Endometrial microvascular endothelial cells (primary cell): ENCODE results near the gene PAX7. TPM values are rescaled to one million over a fixed set of nuclear protein-coding genes. Genes with fewer than 3 reads are reported as not detected.

Experiments
- in situ Hi-C: cut with HindIII; loops from 2 replicates; pipeline ENCODE4 v1.10.0; 2017; ENCODE audit warnings: low sequenced_read_pairs, low pct_unique_long_range_greater_than_20kb; ENCODE audit errors: inconsistent ontology term
- total RNA-seq: library from RNA; depleted of rRNA; stranded (reverse); fragments of >200 nt; gene quantifications from one replicate; pipeline ENCODE4 v1.2.3, GENCODE V29; 2015; ENCODE audit errors: inconsistent ontology term

The PAX7 gene
- total RNA-seq, 1 donor from 2014 or later = not detected

GRCh38 chr1:18769140-18769539, 138.5 kb downstream of the PAX7 start:
- in situ Hi-C loops = no loop called here

GRCh38 chr1:18770799-18771198, 140.2 kb downstream of the PAX7 start:
- in situ Hi-C loops = no loop called here

- in situ Hi-C loops = no loop called here
These were observed 143.1 kb downstream of the PAX7 start for GRCh38 chr1:18773753-18774152.

GRCh38 chr1:18775341-18775740, 144.7 kb downstream of the PAX7 start:
- in situ Hi-C loops = no loop called here

GRCh38 chr1:18776777-18777176, 146.1 kb downstream of the PAX7 start:
- in situ Hi-C loops = no loop called here

GRCh38 chr1:18778437-18778836, 147.8 kb downstream of the PAX7 start:
- in situ Hi-C loops = no loop called here

GRCh38 chr1:18781031-18781430, 150.4 kb downstream of the PAX7 start:
- in situ Hi-C loops = no loop called here

- in situ Hi-C loops = no loop called here
These were observed 153.2 kb downstream of the PAX7 start for GRCh38 chr1:18783705-18784481.

GRCh38 chr1:18784482-18784831, 153.8 kb downstream of the PAX7 start:
- in situ Hi-C loops = no loop called here

- in situ Hi-C loops = no loop called here
These were observed 155.5 kb downstream of the PAX7 start for GRCh38 chr1:18786149-18786548.

GRCh38 chr1:18787825-18788385, 157.3 kb downstream of the PAX7 start:
- in situ Hi-C loops = no loop called here

- in situ Hi-C loops = no loop called here
These were observed 158.6 kb downstream of the PAX7 start for GRCh38 chr1:18789246-18789645.

GRCh38 chr1:18792747-18793146, 162.1 kb downstream of the PAX7 start:
- in situ Hi-C loops = no loop called here

- in situ Hi-C loops = no loop called here
These were observed 162.5 kb downstream of the PAX7 start for GRCh38 chr1:18793164-18793563.

- in situ Hi-C loops = no loop called here
These were observed 163.4 kb downstream of the PAX7 start for GRCh38 chr1:18794051-18794450.

- in situ Hi-C loops = no loop called here
These were observed 163.9 kb downstream of the PAX7 start for GRCh38 chr1:18794561-18794960.

GRCh38 chr1:18795002-18795689, 164.5 kb downstream of the PAX7 start:
- in situ Hi-C loops = no loop called here

- in situ Hi-C loops = no loop called here
These were observed 166.3 kb downstream of the PAX7 start for GRCh38 chr1:18796950-18797349.
